Natural killer cell (primary cell): ENCODE results near the gene PGBD2. TPM values are rescaled to one million over a fixed set of nuclear protein-coding genes. Genes with fewer than 3 reads are reported as not detected.
A peak's percentile ranks its signal among the peaks of the same experiment; 100 is the strongest.
"Not testable (repeated sequence)": the region's sequence is repeated elsewhere in the genome, so short reads cannot be mapped to it uniquely, and the experiment has no call there.

Experiments used
- ATAC-seq, 3 donors: fragments of 150-1000 bp in 2 of 3; fragments of 200-7000 bp in 1 of 3; cut with Tn5 transposase; 1 replicate in 1 of 3; 2 replicates in 2 of 3; pipeline ENCODE4 v1.10.0; 2021; ENCODE audit warnings: mild to moderate bottlenecking in 2 of 3, moderate library complexity in 2 of 3
- DNase-seq, 2 donors: peaks; one replicate each; pipeline versions ENCODE4 v3.0.0 to v3.0.0-alpha.2; 2013 to 2021; ENCODE audit warnings: mixed read lengths in 1 of 2
- H3K27ac ChIP-seq: one replicate; pipeline ENCODE4 v1.5.1; 2013; ENCODE audit warnings: mild to moderate bottlenecking, low read length
- H3K27me3 ChIP-seq: one replicate; pipeline ENCODE4 v1.6.1; 2013; ENCODE audit warnings: low read length; ENCODE audit not compliant: control insufficient read depth, insufficient read depth
- H3K36me3 ChIP-seq: one replicate; pipeline ENCODE4 v1.6.1; 2013; ENCODE audit warnings: low read length; ENCODE audit not compliant: control insufficient read depth, insufficient read depth
- H3K4me1 ChIP-seq: one replicate; pipeline ENCODE4 v1.6.1; 2013; ENCODE audit warnings: low read length; ENCODE audit not compliant: control insufficient read depth, insufficient read depth
- H3K4me3 ChIP-seq: one replicate; pipeline ENCODE4 v1.5.1; 2013; ENCODE audit warnings: low read length
- H3K9me3 ChIP-seq: one replicate; pipeline ENCODE4 v1.6.1; 2013; ENCODE audit warnings: low read length; ENCODE audit not compliant: control insufficient read depth, insufficient read depth
- H3K27ac Mint-ChIP-seq, 2 donors: one replicate each; pipeline ENCODE4 v1.8.0; 2022; ENCODE audit warnings: mild to moderate bottlenecking in 2 of 2, mixed read lengths in 2 of 2, moderate library complexity in 1 of 2
- H3K27me3 Mint-ChIP-seq, 2 donors: one replicate each; pipeline ENCODE4 v1.8.0; 2022; ENCODE audit warnings: low read depth in 2 of 2, mixed read lengths in 2 of 2
- H3K36me3 Mint-ChIP-seq: one replicate; pipeline ENCODE4 v1.8.0; 2022; ENCODE audit warnings: mixed read lengths
- H3K4me1 Mint-ChIP-seq, 2 donors: one replicate each; pipeline ENCODE4 v1.8.0; 2022; ENCODE audit warnings: mixed read lengths in 2 of 2
- H3K4me3 Mint-ChIP-seq: one replicate; pipeline ENCODE4 v1.8.0; 2022; ENCODE audit warnings: mild to moderate bottlenecking, moderate library complexity, mixed read lengths
- H3K9me3 Mint-ChIP-seq, 2 donors: one replicate each; pipeline ENCODE4 v1.8.0; 2022; ENCODE audit warnings: mixed read lengths in 2 of 2
- CTCF ChIP-seq: fragments of 200-600 bp; IDR thresholded peaks from one replicate; pipeline ENCODE4 v1.8.0; 2022; ENCODE audit warnings: antibody characterized with exemption
- WGBS: methylation state at CpG from one replicate; pipeline ENCODE4 v1.1.7; 2013; ENCODE audit warnings: missing lambda C conversion rate; ENCODE audit not compliant: insufficient coverage; 5-methylcytosine and 5-hydroxymethylcytosine counted together
- intact Hi-C: fragments of 100-400 bp; cut with micrococcal nuclease; formaldehyde crosslinking; loops from one replicate; pipeline ENCODE4 v1.14.2; 2022
- total RNA-seq, 4 donors: library from RNA; stranded (reverse); fragments of 120-200 nt in 1 of 4; gene quantifications; one replicate each; pipeline versions ENCODE4 v1.2.3 to v1.2.4, GENCODE V29; 2013 to 2022

Gene PGBD2
- total RNA-seq, 3 donors from 2014 or later (not counting 1 experiment from before 2014, with no cell fraction given), result 3.1 to 9.2 (median 6.2) TPM

DNA sequence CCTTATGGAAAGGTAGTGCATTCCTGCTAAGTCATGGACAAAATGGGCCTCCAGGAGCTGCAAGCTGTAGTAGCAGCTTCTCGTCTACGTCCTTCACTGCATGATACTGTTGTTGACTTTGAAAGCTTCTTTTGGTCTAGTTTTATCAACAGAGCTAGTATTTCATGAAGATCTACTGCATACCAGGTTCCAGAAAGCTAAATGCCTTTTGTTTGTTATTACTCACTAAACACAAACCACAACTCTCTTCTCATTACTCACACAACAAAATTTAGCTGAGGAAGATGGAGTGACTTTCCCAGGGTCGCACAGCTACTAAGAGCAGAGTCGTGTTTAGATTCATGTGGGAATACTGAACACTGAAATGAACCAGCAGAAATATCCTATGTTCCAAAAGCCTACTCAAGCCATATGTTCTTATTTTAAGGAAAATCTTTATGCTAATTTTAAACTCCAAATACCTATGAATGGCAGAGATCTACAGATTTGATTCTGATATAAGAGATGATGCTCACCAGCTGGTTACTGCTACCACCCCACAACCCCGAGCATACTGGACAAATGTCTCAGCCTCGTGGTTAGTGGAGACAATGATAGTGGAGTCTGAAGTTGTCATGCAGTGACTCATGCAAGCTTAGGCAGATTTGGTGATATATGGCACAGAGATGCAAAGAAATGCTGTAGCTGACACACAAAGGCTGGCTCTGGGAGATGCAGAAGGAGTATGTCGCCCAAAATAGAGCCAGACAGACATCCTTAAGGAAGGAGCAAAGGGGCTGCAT is 20.6 kb downstream of the PGBD2 start:
- WGBS, result 70% methylated on average over 7 of the region's 7 CpGs
- TF ChIP-seq CTCF, result no peak
- Mint-ChIP-seq H3K36me3 (no peaks in the 10 kb centered on the region), H3K27me3 (peaks cover 21 to 23% of the 10 kb centered on the region in 2 donors), H3K9me3 (no peaks in the 10 kb centered on the region), H3K27ac (no peak overlapping the region), H3K4me3 (no peak overlapping the region), H3K4me1 (peaks cover 14 to 25% of the 10 kb centered on the region in 2 donors)
- intact Hi-C loops, result no loop called here
- Histone ChIP-seq H3K27me3 (no peaks in the 10 kb centered on the region), H3K4me3 (no peak overlapping the region), H3K27ac (no peak overlapping the region), H3K9me3 (no peaks in the 10 kb centered on the region), H3K36me3 (no peaks in the 10 kb centered on the region), H3K4me1 (peaks cover 20% of the 10 kb centered on the region)
- ATAC-seq, result no peak
- DNase-seq, result no peak

- H3K9me3 Mint-ChIP-seq, H3K4me3 ChIP-seq, H3K4me3 Mint-ChIP-seq, ATAC-seq, H3K27ac Mint-ChIP-seq, DNase-seq, H3K27me3 ChIP-seq, intact Hi-C loops, H3K9me3 ChIP-seq, H3K36me3 ChIP-seq, H3K36me3 Mint-ChIP-seq, H3K27ac ChIP-seq: not testable (repeated sequence)
- WGBS, result 96% methylated on average over 2 of the region's 3 CpGs
- Mint-ChIP-seq H3K4me1 (peaks cover 14 to 23% of the 10 kb centered on the region in 2 donors), H3K27me3 (peaks cover 21 to 23% of the 10 kb centered on the region in 2 donors)
- peaks cover 20% of the 10 kb centered on the region for H3K4me1 ChIP-seq
Measured at GRCh38 chr1:248927283-248927682, 21.2 kb downstream of the PGBD2 start.

DNA sequence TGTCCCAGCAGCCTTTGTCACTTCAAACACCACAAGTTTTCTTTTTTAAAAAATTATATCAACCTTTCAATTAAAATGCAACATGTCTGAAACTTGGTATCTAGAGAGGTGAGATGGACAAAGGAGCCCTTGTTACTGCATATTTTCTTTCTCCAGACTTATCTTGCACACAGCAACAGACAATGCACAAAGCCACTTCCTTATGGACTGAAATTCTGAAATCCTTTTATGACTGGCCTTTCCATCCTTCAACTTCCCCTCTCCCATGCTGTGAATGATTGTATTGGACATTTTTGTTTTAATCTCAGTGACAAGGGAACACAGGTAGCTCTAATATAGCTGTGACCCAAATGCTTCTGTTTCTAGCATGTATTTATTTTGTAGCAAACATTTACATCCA is 22.1 kb downstream of the PGBD2 start:
- H3K9me3 ChIP-seq, H3K36me3 ChIP-seq, H3K27me3 ChIP-seq, H3K4me3 ChIP-seq, H3K27ac ChIP-seq, ATAC-seq, intact Hi-C loops, H3K27ac Mint-ChIP-seq, H3K9me3 Mint-ChIP-seq, H3K36me3 Mint-ChIP-seq, DNase-seq, H3K4me3 Mint-ChIP-seq: not testable (repeated sequence)
- H3K27me3 Mint-ChIP-seq, result peaks cover 21 to 23% of the 10 kb centered on the region in 2 donors
- peaks cover 20% of the 10 kb centered on the region for H3K4me1 ChIP-seq
- peaks cover 14 to 23% of the 10 kb centered on the region in 2 donors for H3K4me1 Mint-ChIP-seq

DNA sequence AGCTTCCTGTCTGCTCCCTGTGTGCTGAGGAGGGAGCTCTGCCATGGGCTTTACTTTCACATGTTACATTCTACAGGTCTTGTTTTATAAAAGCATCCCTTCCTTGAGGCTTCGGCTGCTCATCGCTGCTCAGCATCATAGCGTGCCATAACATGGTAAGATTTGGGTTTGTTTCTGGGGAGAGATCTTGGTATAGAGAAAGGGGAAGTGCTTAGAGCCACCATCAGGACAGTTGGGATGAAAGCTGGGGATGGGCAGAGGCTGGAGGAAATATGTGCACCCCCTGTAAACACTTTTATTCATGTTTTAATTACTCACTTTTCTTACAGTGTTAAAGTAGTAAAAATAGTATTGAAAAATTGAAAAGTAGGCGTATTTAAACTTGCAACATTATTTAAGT is 24.0 kb downstream of the PGBD2 start:
- DNase-seq, H3K9me3 Mint-ChIP-seq: not testable (repeated sequence)

DNA sequence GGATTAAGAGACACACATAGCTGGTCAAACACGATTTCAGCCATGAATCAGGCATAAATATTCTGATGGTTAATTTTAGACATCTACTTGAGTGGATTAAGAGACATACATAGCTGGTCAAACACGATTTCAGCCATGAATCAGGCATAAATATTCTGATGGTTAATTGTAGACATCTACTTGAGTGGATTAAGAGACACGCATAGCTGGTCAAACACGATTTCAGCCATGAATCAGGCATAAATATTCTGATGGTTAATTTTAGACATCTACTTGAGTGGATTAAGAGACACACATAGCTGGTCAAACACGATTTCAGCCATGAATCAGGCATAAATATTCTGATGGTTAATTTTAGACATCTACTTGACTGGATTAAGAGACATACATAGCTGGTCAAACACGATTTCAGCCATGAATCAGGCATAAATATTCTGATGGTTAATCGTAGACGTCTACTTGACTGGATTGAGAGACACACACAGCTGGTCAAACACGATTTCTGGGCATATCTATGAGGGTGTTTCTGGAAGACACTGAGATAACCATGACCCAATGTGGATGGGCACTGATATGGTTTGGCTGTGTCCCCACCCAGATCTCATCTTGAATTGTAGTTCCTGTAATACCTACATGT is 32.3 kb downstream of the PGBD2 start:
- H3K27me3 Mint-ChIP-seq, H3K36me3 Mint-ChIP-seq, H3K36me3 ChIP-seq, H3K27ac ChIP-seq, H3K4me3 ChIP-seq, intact Hi-C loops, ATAC-seq, H3K4me3 Mint-ChIP-seq, H3K27ac Mint-ChIP-seq, DNase-seq, H3K9me3 Mint-ChIP-seq, H3K4me1 Mint-ChIP-seq, H3K27me3 ChIP-seq, H3K9me3 ChIP-seq, H3K4me1 ChIP-seq: not testable (repeated sequence)
- 93% methylated on average over 3 of the region's 9 CpGs for WGBS

More for the DNA sequence above, 24.0 kb downstream of the PGBD2 start:
- H3K36me3 Mint-ChIP-seq, H3K4me3 ChIP-seq, intact Hi-C loops, H3K27ac ChIP-seq, H3K27me3 ChIP-seq, H3K36me3 ChIP-seq, H3K9me3 ChIP-seq, ATAC-seq, H3K4me1 ChIP-seq, H3K27ac Mint-ChIP-seq, H3K4me3 Mint-ChIP-seq: not testable (repeated sequence)
- Mint-ChIP-seq H3K4me1 (peaks cover 7 to 16% of the 10 kb centered on the region in 2 donors), H3K27me3 (peaks cover 21 to 23% of the 10 kb centered on the region in 2 donors)
- 86% methylated on average over 3 of the region's 4 CpGs for WGBS

GRCh38 chr1:248944134-248944999 is 38.3 kb downstream of the PGBD2 start:
- H3K4me1 Mint-ChIP-seq, H3K27ac ChIP-seq, H3K4me3 ChIP-seq, H3K9me3 Mint-ChIP-seq, intact Hi-C loops, H3K27me3 Mint-ChIP-seq, H3K36me3 ChIP-seq, H3K4me1 ChIP-seq, H3K27ac Mint-ChIP-seq, H3K4me3 Mint-ChIP-seq, H3K9me3 ChIP-seq, H3K27me3 ChIP-seq, H3K36me3 Mint-ChIP-seq, DNase-seq: not testable (repeated sequence)
- peak in 1 of 3 donors; percentile 45 for ATAC-seq
- WGBS, result no CpG with 5 or more reads among the region's 77 CpGs
